H9 (cell line): Measurements from ENCODE around the gene NT5C3A. TPM values are rescaled to one million over a fixed set of nuclear protein-coding genes. Genes with fewer than 3 reads are reported as not detected.

Experiments
- DNase-seq: peaks from one replicate; pipeline ENCODE4 v3.0.0-alpha.2; 2017
- H2AFZ ChIP-seq: one replicate; pipeline ENCODE4 v1.6.1; 2013; ENCODE audit warnings: mild to moderate bottlenecking, low read length, control low read depth, moderate library complexity
- H2AK5ac ChIP-seq: 2 replicates; pipeline ENCODE4 v1.6.1; 2013; ENCODE audit warnings: low read length, control low read depth, mixed read lengths; ENCODE audit not compliant: insufficient read length
- H2BK120ac ChIP-seq: one replicate; pipeline ENCODE4 v1.6.1; 2013; ENCODE audit warnings: low read depth, mild to moderate bottlenecking, low read length, control low read depth, inconsistent platforms; ENCODE audit not compliant: poor library complexity, severe bottlenecking
- H2BK12ac ChIP-seq: 2 replicates; pipeline ENCODE4 v1.6.1; 2013; ENCODE audit warnings: low read length, control low read depth, mixed read lengths, low read depth; ENCODE audit not compliant: insufficient read length
- H2BK15ac ChIP-seq: 2 replicates; pipeline ENCODE4 v1.6.1; 2013; ENCODE audit warnings: low read depth, low read length, control low read depth
- H2BK20ac ChIP-seq: one replicate; pipeline ENCODE4 v1.6.1; 2013; ENCODE audit warnings: low read depth, mild to moderate bottlenecking, low read length, control low read depth, inconsistent platforms; ENCODE audit not compliant: poor library complexity, severe bottlenecking
- H2BK5ac ChIP-seq: 2 replicates; pipeline ENCODE4 v1.6.1; 2013; ENCODE audit warnings: low read length, control low read depth, mixed read lengths; ENCODE audit not compliant: insufficient read length
- H3K14ac ChIP-seq: 2 replicates; pipeline ENCODE4 v1.6.1; 2013; ENCODE audit warnings: low read length, control low read depth; ENCODE audit not compliant: insufficient read depth
- H3K18ac ChIP-seq: 2 replicates; pipeline ENCODE4 v1.6.1; 2013; ENCODE audit warnings: low read depth, mild to moderate bottlenecking, mixed read lengths, low read length, control low read depth; ENCODE audit not compliant: insufficient read length
- H3K23ac ChIP-seq: 2 replicates; pipeline ENCODE4 v1.6.1; 2013; ENCODE audit warnings: low read length, control low read depth, mixed read lengths, low read depth; ENCODE audit not compliant: insufficient read length
- H3K23me2 ChIP-seq: 2 replicates; pipeline ENCODE4 v1.6.1; 2013; ENCODE audit warnings: low read depth, mild to moderate bottlenecking, mixed read lengths, low read length, control low read depth; ENCODE audit not compliant: insufficient read length, poor library complexity, severe bottlenecking
- H3K27ac ChIP-seq: 2 replicates; pipeline ENCODE4 v1.5.1; 2013; ENCODE audit warnings: low read length, control low read depth, mixed read lengths, low read depth; ENCODE audit not compliant: insufficient read length
- H3K27me3 ChIP-seq: 2 replicates; pipeline ENCODE4 v1.6.1; 2013; ENCODE audit warnings: low read length, control low read depth, inconsistent platforms; ENCODE audit not compliant: insufficient read depth
- H3K4ac ChIP-seq: 2 replicates; pipeline ENCODE4 v1.6.1; 2013; ENCODE audit warnings: low read depth, mild to moderate bottlenecking, control low read depth, inconsistent platforms, low read length, moderate library complexity
- H3K4me1 ChIP-seq: 2 replicates; pipeline ENCODE4 v1.6.1; 2013; ENCODE audit warnings: low read length, control low read depth, inconsistent platforms; ENCODE audit not compliant: insufficient read depth
- H3K4me2 ChIP-seq: 2 replicates; pipeline ENCODE4 v1.6.1; 2013; ENCODE audit warnings: low read length, control low read depth, mixed read lengths; ENCODE audit not compliant: insufficient read length, insufficient read depth
- H3K56ac ChIP-seq: 2 replicates; pipeline ENCODE4 v1.6.1; 2013; ENCODE audit warnings: low read depth, mild to moderate bottlenecking, mixed read lengths, low read length, control low read depth; ENCODE audit not compliant: insufficient read length
- H3K79me1 ChIP-seq: 2 replicates; pipeline ENCODE4 v1.6.1; 2013; ENCODE audit warnings: low read depth, mild to moderate bottlenecking, moderate library complexity, low read length, control low read depth, inconsistent platforms; ENCODE audit not compliant: insufficient read depth, poor library complexity, severe bottlenecking
- H3K79me2 ChIP-seq: 2 replicates; pipeline ENCODE4 v1.6.1; 2013; ENCODE audit warnings: low read length, control low read depth, inconsistent platforms; ENCODE audit not compliant: insufficient read depth
- H3K9ac ChIP-seq: 2 replicates; pipeline ENCODE4 v1.6.1; 2013; ENCODE audit warnings: low read length, control low read depth, mixed read lengths; ENCODE audit not compliant: insufficient read length; ENCODE audit errors: extremely low read depth
- H3K9me3 ChIP-seq: one replicate; pipeline ENCODE4 v1.6.1; 2013; ENCODE audit warnings: low read depth, low read length, inconsistent platforms; ENCODE audit not compliant: control insufficient read depth
- H3T11ph ChIP-seq: one replicate; pipeline ENCODE4 v1.6.1; 2013; ENCODE audit warnings: mild to moderate bottlenecking, low read length, control low read depth, inconsistent platforms
- H4K20me1 ChIP-seq: one replicate; pipeline ENCODE4 v1.6.1; 2013; ENCODE audit not compliant: control insufficient read depth, insufficient read length, insufficient read depth
- H4K5ac ChIP-seq: 2 replicates; pipeline ENCODE4 v1.6.1; 2013; ENCODE audit warnings: low read depth, mild to moderate bottlenecking, mixed read lengths, low read length, control low read depth; ENCODE audit not compliant: insufficient read length
- H4K8ac ChIP-seq: replicated peaks from 2 replicates; pipeline ENCODE4 v1.6.1; 2013; ENCODE audit warnings: low read length, control low read depth, mixed read lengths, low read depth; ENCODE audit not compliant: insufficient read length
- H4K91ac ChIP-seq: 2 replicates; pipeline ENCODE4 v1.6.1; 2013; ENCODE audit warnings: low read depth, mild to moderate bottlenecking, moderate library complexity, mixed read lengths, low read length, control low read depth; ENCODE audit not compliant: insufficient read length
- H3K27ac Mint-ChIP-seq, 3 experiments: 2 replicates in 2 of 3; 3 replicates in 1 of 3; pipeline ENCODE4 v1.8.0; 2020 to 2021; ENCODE audit warnings: mixed read lengths in 3 of 3, mild to moderate bottlenecking in 1 of 3, moderate library complexity in 1 of 3
- H3K27me3 Mint-ChIP-seq: 2 replicates; pipeline ENCODE4 v1.8.0; 2021; ENCODE audit warnings: low read depth, mild to moderate bottlenecking, moderate library complexity, mixed read lengths
- H3K36me3 Mint-ChIP-seq, 3 experiments: 2 replicates in 2 of 3; 3 replicates in 1 of 3; pipeline ENCODE4 v1.8.0; 2020 to 2021; ENCODE audit warnings: low read depth in 3 of 3, mixed read lengths in 3 of 3; ENCODE audit not compliant: insufficient read depth in 1 of 3
- H3K4me1 Mint-ChIP-seq, 2 experiments: 2 replicates each; pipeline ENCODE4 v1.8.0; 2020; ENCODE audit warnings: mixed read lengths in 2 of 2
- H3K4me3 Mint-ChIP-seq, 2 experiments: 2 replicates in 1 of 2; 3 replicates in 1 of 2; pipeline ENCODE4 v1.8.0; 2020 to 2021; ENCODE audit warnings: mild to moderate bottlenecking in 2 of 2, mixed read lengths in 2 of 2, moderate library complexity in 1 of 2
- H3K9me3 Mint-ChIP-seq, 2 experiments: 2 replicates in 1 of 2; 3 replicates in 1 of 2; pipeline ENCODE4 v1.8.0; 2020; ENCODE audit warnings: mild to moderate bottlenecking in 2 of 2, mixed read lengths in 2 of 2, moderate library complexity in 1 of 2
- CTCF ChIP-seq: fragments of 200-600 bp; sonication (generic); conservative IDR thresholded peaks from 3 replicates; pipeline ENCODE4 v1.8.0; 2021; ENCODE audit warnings: antibody characterized with exemption, mild to moderate bottlenecking
- WGBS: extraction: QIAGEN DNeasy Blood & Tissue Kit; methylation state at CpG from one replicate; pipeline ENCODE4 v1.1.7; 2013; ENCODE audit warnings: missing lambda C conversion rate, low lambda C conversion rate, mixed read lengths; ENCODE audit not compliant: insufficient read length; ENCODE audit errors: extremely low coverage; 5-methylcytosine and 5-hydroxymethylcytosine counted together
- total RNA-seq: library from RNA; stranded (reverse); gene quantifications from 2 replicates; pipeline ENCODE4 v1.2.1, GENCODE V29; 2021

The NT5C3A gene
- total RNA-seq, 1 experiment from 2014 or later = 22.1 TPM

GRCh38 chr7:33079096-33079495 lies 16.5 kb upstream of the NT5C3A start:
- Histone ChIP-seq H3K27ac (no peak overlapping the region), H4K91ac (no peak overlapping the region), H3K9me3 (no peaks in the 10 kb centered on the region), H3K14ac (no peak overlapping the region), H3K79me2 (no peaks in the 10 kb centered on the region), H4K20me1 (no peaks in the 10 kb centered on the region), H2BK20ac (no peak overlapping the region), H3K4ac (no peak overlapping the region), H3T11ph (no peak overlapping the region), H3K56ac (no peak overlapping the region), H3K79me1 (no peaks in the 10 kb centered on the region), H3K9ac (no peak overlapping the region), H3K4me2 (no peak overlapping the region), H2BK120ac (no peak overlapping the region), H3K27me3 (no peaks in the 10 kb centered on the region), H4K5ac (no peak overlapping the region), H2AFZ (no peak overlapping the region), H3K23me2 (no peaks in the 10 kb centered on the region), H2BK12ac (no peak overlapping the region), H3K23ac (no peak overlapping the region), H2BK5ac (no peak overlapping the region), H2BK15ac (no peak overlapping the region), H3K18ac (no peak overlapping the region), H4K8ac (no peak overlapping the region), H3K4me1 (peaks cover 11% of the 10 kb centered on the region; the same call in 1 of the 2 replicates), H2AK5ac (no peak overlapping the region)
- no peak for TF ChIP-seq CTCF
- Mint-ChIP-seq H3K27ac (no peak overlapping the region), H3K9me3 (no peaks in the 10 kb centered on the region), H3K4me3 (no peak overlapping the region), H3K36me3 (no peaks in the 10 kb centered on the region), H3K4me1 (peaks cover 48 to 51% of the 10 kb centered on the region in 2 experiments), H3K27me3 (no peaks in the 10 kb centered on the region; the same call in 1 of the 2 replicates)
- no CpG with 5 or more reads among the region's 2 CpGs for WGBS
- no peak for DNase-seq
